Peyer's patch (tissue), 4 donors: Measurements from ENCODE around the gene MEIS1. TPM values are rescaled to one million over a fixed set of nuclear protein-coding genes. Genes with fewer than 3 reads are reported as not detected.
A peak's percentile ranks its signal among the peaks of the same experiment; 100 is the strongest.
"Not testable (repeated sequence)": the region's sequence is repeated elsewhere in the genome, so short reads cannot be mapped to it uniquely, and the experiment has no call there.

Experiments
- DNase-seq, 3 donors: peaks; one replicate each; pipeline ENCODE4 v3.0.0-alpha.2; 2017 to 2019
- H3K27ac ChIP-seq, 4 donors: fragments of 200-600 bp; sonication (generic); one replicate each; pipeline ENCODE4 v1.5.1; 2016 to 2019
- H3K27me3 ChIP-seq, 2 donors: fragments of 200-600 bp; sonication (generic); one replicate each; pipeline ENCODE4 v1.5.1; 2019
- H3K36me3 ChIP-seq, 3 donors: fragments of 200-600 bp; sonication (generic); one replicate each; pipeline ENCODE4 v1.5.1; 2016 to 2019
- H3K4me1 ChIP-seq, 4 donors: fragments of 200-600 bp; sonication (generic); one replicate each; pipeline ENCODE4 v1.5.1; 2016 to 2019
- H3K4me3 ChIP-seq, 4 donors: fragments of 200-600 bp; sonication (generic); 1 replicate in 3 of 4; 2 replicates in 1 of 4; pipeline ENCODE4 v1.5.1; 2016 to 2019; ENCODE audit warnings: mild to moderate bottlenecking in 1 of 4
- H3K9me3 ChIP-seq, 4 donors: fragments of 200-600 bp; sonication (generic); one replicate each; pipeline ENCODE4 v1.5.1; 2016 to 2019; ENCODE audit warnings: mild to moderate bottlenecking in 1 of 4
- POLR2A ChIP-seq, 2 donors: fragments of 450-650 bp; IDR thresholded peaks; one replicate each; pipeline ENCODE4 v1.5.1; 2017; ENCODE audit warnings: antibody characterized with exemption in 2 of 2, mild to moderate bottlenecking in 2 of 2, moderate library complexity in 2 of 2
- total RNA-seq, 4 donors: library from RNA; depleted of rRNA; stranded (reverse); fragments of >200 nt; gene quantifications; one replicate each; pipeline ENCODE4 v1.1.0, GENCODE V29; 2016
- TF ChIP-seq, protein P1 (sequence below), 6 experiments: fragments of 450-650 bp in 4 of 6; fragments of 200-600 bp in 2 of 6; sonication (generic) in 1 of 6; IDR thresholded peaks; one replicate each; pipeline ENCODE4 v1.5.1; 2017 to 2019; ENCODE audit warnings: antibody characterized with exemption in 6 of 6, mild to moderate bottlenecking in 3 of 6, moderate library complexity in 1 of 6

The MEIS1 gene
- total RNA-seq: 10 to 100 TPM in 3 of 4 donors, 1 to 10 TPM in 1; 7.2 to 64.4 (median 16.3) TPM

DNA sequence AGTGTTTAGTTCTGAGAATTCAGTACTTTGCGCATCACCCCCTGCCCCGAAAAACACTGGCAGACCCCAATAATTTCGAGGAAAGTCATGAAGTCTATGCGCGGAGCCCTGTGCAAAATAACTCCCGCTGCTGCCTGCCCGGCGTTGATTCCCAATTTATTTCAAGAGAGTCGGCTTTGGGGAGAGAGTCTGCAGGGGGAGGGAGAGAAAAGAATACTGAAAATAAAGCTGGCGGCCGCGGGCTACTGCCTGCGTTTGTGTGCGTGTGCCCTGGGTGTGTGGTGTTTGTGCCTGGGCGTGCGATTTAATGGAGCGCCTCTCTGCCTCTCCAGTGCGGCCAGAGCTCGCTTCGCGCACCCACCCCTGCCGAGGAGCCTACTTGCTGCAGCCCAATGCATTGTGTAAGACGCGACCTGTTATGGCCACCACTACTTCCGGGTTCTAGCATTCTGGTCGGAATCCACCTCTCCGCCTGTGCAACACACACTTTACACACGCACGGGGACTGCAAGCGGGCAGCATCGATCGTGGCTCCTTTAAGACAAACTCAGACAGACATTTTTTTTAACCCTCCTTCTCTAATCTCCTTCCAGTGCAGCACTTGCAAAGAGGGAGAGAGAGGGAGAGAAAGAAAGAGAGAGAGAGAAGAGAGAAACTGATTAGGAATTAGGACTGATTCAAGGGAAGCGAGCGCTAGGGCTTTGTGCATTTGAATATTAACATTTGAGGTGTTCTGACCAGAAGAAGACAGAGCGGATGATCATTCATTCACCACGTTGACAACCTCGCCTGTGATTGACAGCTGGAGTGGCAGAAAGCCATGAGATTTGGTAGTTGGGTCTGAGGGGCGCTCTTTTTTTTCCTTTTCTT is at the start of gene MEIS1:
TSS of gene MEIS1 (plus strand) at position 447 of the 870 bp plus-strand sequence. CDS start 732 bp downstream, outside the sequence.
- DNase-seq: peak; percentile 49 to 85 (median 65)
- peak within 1 kb of the TSS; percentile 70 to 94 (median 80) for H3K27ac ChIP-seq
- H3K36me3 ChIP-seq: no peaks in the 10 kb centered on the region
- H3K4me1 ChIP-seq: peaks cover 0 to 11% (median 0%) of the 10 kb centered on the region in 4 donors
- TF ChIP-seq, protein P1, sequence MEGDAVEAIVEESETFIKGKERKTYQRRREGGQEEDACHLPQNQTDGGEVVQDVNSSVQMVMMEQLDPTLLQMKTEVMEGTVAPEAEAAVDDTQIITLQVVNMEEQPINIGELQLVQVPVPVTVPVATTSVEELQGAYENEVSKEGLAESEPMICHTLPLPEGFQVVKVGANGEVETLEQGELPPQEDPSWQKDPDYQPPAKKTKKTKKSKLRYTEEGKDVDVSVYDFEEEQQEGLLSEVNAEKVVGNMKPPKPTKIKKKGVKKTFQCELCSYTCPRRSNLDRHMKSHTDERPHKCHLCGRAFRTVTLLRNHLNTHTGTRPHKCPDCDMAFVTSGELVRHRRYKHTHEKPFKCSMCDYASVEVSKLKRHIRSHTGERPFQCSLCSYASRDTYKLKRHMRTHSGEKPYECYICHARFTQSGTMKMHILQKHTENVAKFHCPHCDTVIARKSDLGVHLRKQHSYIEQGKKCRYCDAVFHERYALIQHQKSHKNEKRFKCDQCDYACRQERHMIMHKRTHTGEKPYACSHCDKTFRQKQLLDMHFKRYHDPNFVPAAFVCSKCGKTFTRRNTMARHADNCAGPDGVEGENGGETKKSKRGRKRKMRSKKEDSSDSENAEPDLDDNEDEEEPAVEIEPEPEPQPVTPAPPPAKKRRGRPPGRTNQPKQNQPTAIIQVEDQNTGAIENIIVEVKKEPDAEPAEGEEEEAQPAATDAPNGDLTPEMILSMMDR (IDR thresholded peaks at IDR 0.05): no peak
- TF ChIP-seq POLR2A (IDR thresholded peaks at IDR 0.05): peak; percentile 61 to 68
- peaks cover 0 to 4% of the 10 kb centered on the region in 2 donors for H3K27me3 ChIP-seq
- H3K4me3 ChIP-seq: peak within 1 kb of the TSS; percentile 33 to 60 (median 46)
- no peaks in the 10 kb centered on the region for H3K9me3 ChIP-seq

- Histone ChIP-seq H3K4me3 (no peak overlapping the region), H3K27me3 (no peaks in the 10 kb centered on the region), H3K27ac (no peak overlapping the region), H3K4me1 (no peaks in the 10 kb centered on the region), H3K36me3 (no peaks in the 10 kb centered on the region), H3K9me3 (no peaks in the 10 kb centered on the region)
- TF ChIP-seq POLR2A (IDR thresholded peaks at IDR 0.05): no peak
- no peak for DNase-seq
Measured at GRCh38 chr2:66387016-66387753, 47.7 kb upstream of the MEIS1 start.

- no peaks in the 10 kb centered on the region for H3K36me3 ChIP-seq
- TF ChIP-seq POLR2A (IDR thresholded peaks at IDR 0.05): no peak
- TF ChIP-seq, protein P1 (IDR thresholded peaks at IDR 0.05): no peak
- H3K4me1 ChIP-seq: no peaks in the 10 kb centered on the region
- no peaks in the 10 kb centered on the region for H3K27me3 ChIP-seq
- no peak for DNase-seq
- H3K9me3 ChIP-seq: no peaks in the 10 kb centered on the region
- no peak overlapping the region for H3K27ac ChIP-seq
- no peak overlapping the region for H3K4me3 ChIP-seq
Measured at GRCh38 chr2:66389651-66390131, 45.2 kb upstream of the MEIS1 start.

- Histone ChIP-seq H3K9me3 (no peaks in the 10 kb centered on the region), H3K4me3 (no peak overlapping the region), H3K27ac (no peak overlapping the region), H3K36me3 (no peaks in the 10 kb centered on the region), H3K4me1 (no peaks in the 10 kb centered on the region), H3K27me3 (no peaks in the 10 kb centered on the region)
- no peak for TF ChIP-seq POLR2A (IDR thresholded peaks at IDR 0.05)
- TF ChIP-seq, protein P1 (IDR thresholded peaks at IDR 0.05): no peak
- no peak for DNase-seq
Measured at GRCh38 chr2:66390152-66390551, 44.8 kb upstream of the MEIS1 start.

DNA sequence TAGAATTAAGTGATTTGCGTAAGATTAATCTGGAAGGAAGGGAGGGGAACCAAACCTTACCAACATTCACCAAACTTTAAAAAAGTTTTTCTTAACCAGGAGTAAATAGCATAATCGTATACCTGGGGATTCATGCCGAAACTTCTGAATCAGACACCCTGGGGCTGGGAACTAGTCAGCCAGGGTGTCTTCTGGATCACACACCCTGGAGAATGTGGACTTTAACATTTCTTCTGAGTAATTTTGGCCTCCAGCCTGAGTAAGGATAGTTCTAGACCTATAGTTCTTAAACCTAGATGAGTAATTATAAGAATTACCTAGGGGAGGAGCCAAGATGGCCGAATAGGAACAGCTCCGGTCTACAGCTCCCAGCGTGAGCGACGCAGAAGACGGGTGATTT is 44.1 kb upstream of the MEIS1 start:
- Histone ChIP-seq H3K4me3 (no peak overlapping the region), H3K4me1 (no peaks in the 10 kb centered on the region)
- no peak for TF ChIP-seq POLR2A (IDR thresholded peaks at IDR 0.05)
- TF ChIP-seq, protein P1 (IDR thresholded peaks at IDR 0.05): no peak

DNA sequence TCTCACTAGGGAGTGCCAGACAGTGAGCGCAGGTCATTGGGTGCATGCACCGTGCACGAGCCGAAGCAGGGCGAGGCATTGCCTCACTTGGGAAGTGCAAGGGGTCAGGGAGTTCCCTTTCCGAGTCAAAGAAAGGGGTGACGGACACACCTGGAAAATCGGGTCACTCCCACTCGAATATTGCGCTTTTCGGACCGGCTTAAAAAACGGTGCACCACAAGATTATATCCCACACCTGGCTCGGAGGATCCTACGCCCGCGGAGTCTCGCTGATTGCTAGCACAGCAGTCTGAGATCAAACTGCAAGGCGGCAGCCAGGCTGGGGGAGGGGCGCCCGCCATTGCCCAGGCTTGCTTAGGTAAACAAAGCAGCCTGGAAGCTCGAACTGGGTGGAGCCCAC is 43.7 kb upstream of the MEIS1 start:
- not testable (repeated sequence) for H3K27ac ChIP-seq, H3K27me3 ChIP-seq, H3K4me3 ChIP-seq, H3K36me3 ChIP-seq, DNase-seq, H3K4me1 ChIP-seq, H3K9me3 ChIP-seq

More for the DNA sequence above, 44.1 kb upstream of the MEIS1 start:
- Histone ChIP-seq H3K9me3 (no peaks in the 10 kb centered on the region), H3K36me3 (no peaks in the 10 kb centered on the region), H3K27ac (no peak overlapping the region), H3K27me3 (no peaks in the 10 kb centered on the region)
- DNase-seq: no peak
